Measurements from ENCODE around the gene SLC6A17.

Gene SLC6A17

DNA sequence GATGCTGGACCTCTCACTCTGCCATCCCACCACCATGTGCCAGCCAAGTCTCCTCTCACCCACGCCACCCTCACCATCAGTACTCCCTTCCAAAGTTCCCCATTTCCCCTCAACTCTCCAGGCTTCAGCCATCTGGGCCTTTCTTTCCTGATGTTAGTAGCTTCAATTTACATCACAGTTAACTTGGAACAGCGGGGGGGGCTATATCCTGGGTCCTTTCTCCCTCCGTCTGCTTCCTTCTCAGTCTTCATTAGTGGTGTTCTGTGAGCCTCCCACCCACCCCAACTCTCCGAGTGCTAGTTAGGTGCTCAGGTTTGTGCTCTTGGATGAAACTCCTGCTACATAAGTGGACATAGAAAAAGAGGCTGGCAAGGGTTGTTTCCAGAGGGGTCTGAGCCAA, 91.8 kb downstream of the SLC6A17 start:
- DNase-seq (ENCODE audit: low read depth): no peak

DNA sequence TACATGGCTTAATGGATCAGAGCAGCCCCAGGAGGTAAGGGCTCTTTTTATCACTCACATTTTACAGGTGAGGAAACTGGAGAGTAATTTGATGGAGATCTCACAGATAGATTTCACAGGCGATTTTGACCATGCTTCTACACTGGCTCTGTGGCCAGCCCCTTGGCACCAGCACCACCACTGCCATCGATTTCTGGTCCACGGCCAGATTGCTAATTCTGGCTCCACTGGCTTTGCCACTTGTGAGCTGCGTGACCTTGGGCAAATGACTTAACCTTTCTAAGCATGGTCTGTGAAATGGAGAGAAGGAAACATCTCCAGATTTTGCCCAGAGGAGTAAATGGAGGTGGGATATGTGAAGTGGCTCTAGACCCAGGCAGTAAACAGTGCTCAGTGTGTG, 92.4 kb downstream of the SLC6A17 start:
- DNase-seq (ENCODE audit: low read depth): no peak

DNA sequence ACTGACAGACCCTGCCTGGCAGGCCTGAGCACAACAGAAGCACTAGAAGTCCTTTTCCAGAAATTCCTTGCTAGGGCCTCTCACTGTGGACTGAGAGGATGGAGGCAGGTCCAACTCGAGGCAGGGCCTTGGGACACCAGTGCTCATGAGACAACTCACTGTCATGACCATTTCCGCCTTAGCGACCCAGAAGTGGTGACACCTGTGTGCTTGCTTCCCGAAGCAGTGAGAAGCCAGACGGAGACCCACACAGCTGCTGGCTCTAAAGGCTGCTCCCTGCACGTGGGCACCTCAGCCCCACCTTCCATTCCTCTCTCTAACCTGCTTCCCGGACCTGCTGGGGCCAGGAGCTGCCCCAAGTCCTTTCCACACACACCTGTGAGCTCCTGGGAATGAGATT, 92.9 kb downstream of the SLC6A17 start:
- no peak for DNase-seq (ENCODE audit: low read depth)

DNA sequence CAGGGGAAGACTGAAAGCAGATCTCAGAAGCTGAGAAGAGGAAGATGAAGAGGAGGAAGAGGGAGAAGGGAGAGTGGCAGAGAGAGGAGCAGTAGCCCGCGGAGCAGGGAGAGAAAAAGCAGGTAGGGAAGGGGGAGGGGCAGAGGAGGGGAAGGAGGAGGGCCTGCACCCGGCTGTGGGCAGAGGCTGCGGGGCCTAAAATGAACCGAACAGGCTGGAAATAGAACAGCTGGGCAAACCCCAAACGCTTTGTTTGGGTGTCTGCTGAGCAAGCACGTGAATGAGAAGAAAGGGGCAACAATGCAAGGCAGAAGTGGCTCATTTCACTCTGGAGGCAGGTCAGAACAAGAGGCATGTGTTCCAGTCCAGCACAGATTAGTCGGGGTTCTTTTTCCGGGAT, 93.3 kb downstream of the SLC6A17 start:
- no peak for DNase-seq (ENCODE audit: low read depth)

DNA sequence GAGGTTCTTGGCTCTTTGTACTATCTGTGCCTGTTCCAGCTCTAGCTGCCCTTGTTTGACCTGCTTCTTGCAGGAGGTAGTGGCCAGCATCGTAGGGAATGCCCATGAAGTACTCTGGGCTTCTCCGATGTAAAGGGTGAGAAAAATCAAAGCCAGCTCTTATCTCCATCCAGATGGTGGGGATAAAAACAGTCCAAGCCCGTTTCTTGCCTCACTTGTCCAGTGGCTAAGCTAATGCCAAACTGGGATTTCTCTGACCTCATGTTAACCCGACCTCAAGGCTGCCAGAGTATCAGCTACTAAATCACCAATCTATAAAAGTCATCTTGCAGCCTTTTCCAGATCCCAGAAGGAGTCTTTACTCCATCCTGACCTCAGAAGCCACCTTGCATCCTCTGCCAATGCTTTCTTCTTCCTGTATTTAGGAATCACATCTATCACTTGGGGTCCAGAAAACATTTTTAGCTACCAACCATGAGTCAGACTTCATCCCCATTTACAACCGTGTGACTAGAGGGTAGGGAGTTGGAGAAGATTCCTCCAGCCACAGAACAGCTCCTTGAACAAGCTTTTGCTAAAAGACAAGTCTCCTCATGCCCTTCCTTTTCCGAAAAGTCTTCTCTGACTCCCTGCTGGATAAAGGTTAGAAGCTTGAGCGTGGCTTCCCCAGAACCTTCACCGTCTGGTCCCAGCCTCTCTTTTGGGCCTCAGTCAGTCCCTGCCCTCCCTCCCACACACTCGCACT, 95.8 kb downstream of the SLC6A17 start:
- no peak for DNase-seq (ENCODE audit: low read depth)

DNA sequence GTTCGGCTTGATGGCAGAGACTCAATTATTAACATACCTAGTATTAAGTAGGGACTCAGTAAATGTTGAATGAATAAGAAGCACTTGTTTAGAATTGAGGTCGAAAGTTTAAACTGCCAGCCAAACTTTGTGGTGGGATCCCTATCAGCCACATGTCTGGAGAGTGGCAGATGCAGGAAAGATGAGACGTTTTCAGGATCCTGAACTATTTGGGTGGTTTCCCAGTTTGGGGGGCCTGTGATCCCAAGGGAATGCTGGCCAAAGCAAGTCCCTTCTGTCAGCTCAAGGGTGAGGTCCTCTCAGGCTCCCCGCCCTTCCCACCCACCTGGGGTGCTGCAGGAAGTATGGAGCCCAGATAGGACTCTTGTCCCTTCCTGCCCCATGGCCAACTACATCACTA, 98.5 kb downstream of the SLC6A17 start:
- DNase-seq (ENCODE audit: low read depth): no peak

DNA sequence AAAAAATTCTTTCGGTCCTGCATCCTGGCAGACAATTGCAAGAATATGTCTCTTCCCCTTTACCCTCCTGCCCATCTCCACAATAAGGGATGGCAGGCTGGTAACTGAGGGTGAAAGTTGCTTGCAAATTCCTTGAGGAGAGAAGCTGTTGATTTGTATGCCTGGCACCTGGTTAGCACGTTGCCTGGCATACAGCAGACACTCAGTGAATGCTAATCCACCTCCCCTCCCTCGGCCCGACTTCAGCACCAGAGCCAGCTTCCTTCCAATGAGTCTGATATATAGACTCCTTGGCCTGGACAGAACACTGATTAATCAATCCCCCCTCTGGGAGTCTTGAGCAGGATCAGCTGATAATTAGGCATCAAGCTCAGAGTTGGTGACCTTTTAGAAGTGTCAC, 99.0 kb downstream of the SLC6A17 start:
- DNase-seq (ENCODE audit: low read depth): no peak

DNA sequence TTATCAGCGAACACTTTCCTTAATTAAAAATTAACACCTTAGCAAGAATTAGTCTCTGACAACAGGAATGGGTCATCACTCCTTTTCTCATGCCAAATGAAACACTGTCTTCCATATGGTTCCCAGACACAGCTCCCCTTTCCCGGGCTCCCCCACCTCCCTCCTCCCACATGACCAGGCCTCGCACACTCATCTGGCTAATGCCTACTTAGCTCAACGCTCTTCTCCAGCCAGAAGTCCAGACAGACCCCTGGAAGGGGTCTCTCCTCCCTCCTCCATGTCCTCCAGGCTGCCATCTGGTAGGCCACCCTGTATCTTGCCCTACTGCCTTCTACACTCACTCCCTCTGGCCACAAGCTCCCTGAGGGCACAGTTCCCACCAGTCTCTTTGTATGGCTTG, 99.7 kb downstream of the SLC6A17 start:
- DNase-seq (ENCODE audit: low read depth): no peak

DNA sequence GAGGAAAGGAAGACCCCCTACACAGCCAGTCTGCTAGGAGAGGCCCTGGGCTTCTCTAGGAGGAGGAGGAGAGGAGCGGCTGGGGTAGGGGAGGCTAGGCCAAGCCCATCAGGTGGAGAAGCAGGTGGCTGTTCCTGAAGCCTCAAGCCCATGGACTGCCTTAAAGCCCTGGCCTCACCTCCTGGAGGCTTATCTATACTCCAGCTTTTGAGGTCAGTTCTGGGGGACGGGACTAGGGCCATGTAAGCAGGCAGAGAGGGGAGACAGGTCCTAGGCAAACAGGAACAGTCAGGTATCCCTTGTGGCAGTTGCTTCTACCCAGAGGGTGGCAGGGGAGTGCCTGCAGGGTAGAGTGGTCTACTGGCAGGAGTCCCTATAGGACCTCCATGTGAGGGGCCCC, 100.5 kb downstream of the SLC6A17 start:
- DNase-seq (ENCODE audit: low read depth): no peak

Data from activated gamma-delta T cell treated with anti-CD3 and anti-CD28 coated beads, Interleukin-2, amount 50 U/mL, for 16 hours (primary cell).